Measurements from ENCODE around the gene NEURL2.
"Not testable (repeated sequence)": the region's sequence is repeated elsewhere in the genome, so short reads cannot be mapped to it uniquely, and the experiment has no call there.

The NEURL2 gene

GRCh38 chr20:45919542-45920399 is 28.8 kb upstream of the NEURL2 start:
- DNase-seq = no peak

GRCh38 chr20:45918779-45919537 is 27.9 kb upstream of the NEURL2 start:
- no peak for DNase-seq

- DNase-seq = no peak
Measured at GRCh38 chr20:45918182-45918737, 27.3 kb upstream of the NEURL2 start.

GRCh38 chr20:45917790-45918141 is 26.8 kb upstream of the NEURL2 start:
- DNase-seq = no peak

- no peak for DNase-seq
Measured at GRCh38 chr20:45913116-45913515, 22.1 kb upstream of the NEURL2 start.

- no peak for DNase-seq
Measured at GRCh38 chr20:45912344-45912682, 21.3 kb upstream of the NEURL2 start.

- DNase-seq = peak in 1 of 2 experiments; percentile 48
Measured at GRCh38 chr20:45911486-45912343, 20.7 kb upstream of the NEURL2 start, which contains the start of gene PLTP. Gene PLTP, minus strand, starts transcription at chr20:45912155. Its CDS starts 703 bp downstream, at chr20:45911452.

GRCh38 chr20:45910670-45911485 is 19.9 kb upstream of the NEURL2 start:
- peak; percentile 87 to 90 for DNase-seq

- DNase-seq = no peak
Measured at GRCh38 chr20:45909817-45910669, 19.0 kb upstream of the NEURL2 start.

GRCh38 chr20:45909336-45909808 is 18.4 kb upstream of the NEURL2 start:
- no peak for DNase-seq

- DNase-seq = no peak
Measured at GRCh38 chr20:45908084-45908483, 17.1 kb upstream of the NEURL2 start.

GRCh38 chr20:45907219-45907948 is 16.4 kb upstream of the NEURL2 start:
- no peak for DNase-seq

- no peak for DNase-seq
Measured at GRCh38 chr20:45905505-45906079, 14.6 kb upstream of the NEURL2 start.

GRCh38 chr20:45904583-45905504 is 13.8 kb upstream of the NEURL2 start:
- DNase-seq = no peak

- DNase-seq = no peak
Measured at GRCh38 chr20:45902199-45902701, 11.2 kb upstream of the NEURL2 start.

GRCh38 chr20:45901332-45901731 is 10.3 kb upstream of the NEURL2 start:
- not testable (repeated sequence) for DNase-seq

- DNase-seq = no peak
Measured at GRCh38 chr20:45899046-45899835, 8.2 kb upstream of the NEURL2 start.

All from NCI-H526 (cell line).